ENCODE results near the gene HYI.
"Not testable (repeated sequence)": the region's sequence is repeated elsewhere in the genome, so short reads cannot be mapped to it uniquely, and the experiment has no call there.

The HYI gene

DNA sequence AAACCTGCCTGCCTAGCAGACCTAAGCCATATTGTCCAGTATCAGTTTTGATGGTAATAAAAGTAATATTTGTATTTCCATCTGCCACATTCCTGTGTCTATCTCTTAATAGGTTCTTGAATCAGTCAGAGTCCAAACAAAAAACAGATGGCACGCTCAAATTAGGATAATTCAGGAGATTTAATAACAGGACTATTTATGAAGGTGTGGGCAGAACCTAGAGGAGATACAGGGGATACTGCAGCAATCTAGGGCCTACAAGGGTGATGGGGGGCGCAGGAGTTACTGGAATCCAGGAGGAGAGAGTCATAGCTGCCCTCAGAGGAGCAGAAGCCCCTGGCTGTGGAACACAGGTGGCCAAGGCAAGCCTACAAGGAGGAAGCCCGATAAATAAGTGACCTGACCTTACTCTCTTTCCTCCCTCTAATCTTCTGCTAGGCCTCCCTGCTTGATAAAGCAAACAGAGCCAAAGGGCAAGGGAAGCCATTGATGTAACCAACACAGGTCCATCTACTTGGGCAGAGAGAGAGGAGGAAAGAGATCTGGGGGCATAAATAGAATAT is 11.9 kb upstream of the HYI start:
- no peak for DNase-seq

DNA sequence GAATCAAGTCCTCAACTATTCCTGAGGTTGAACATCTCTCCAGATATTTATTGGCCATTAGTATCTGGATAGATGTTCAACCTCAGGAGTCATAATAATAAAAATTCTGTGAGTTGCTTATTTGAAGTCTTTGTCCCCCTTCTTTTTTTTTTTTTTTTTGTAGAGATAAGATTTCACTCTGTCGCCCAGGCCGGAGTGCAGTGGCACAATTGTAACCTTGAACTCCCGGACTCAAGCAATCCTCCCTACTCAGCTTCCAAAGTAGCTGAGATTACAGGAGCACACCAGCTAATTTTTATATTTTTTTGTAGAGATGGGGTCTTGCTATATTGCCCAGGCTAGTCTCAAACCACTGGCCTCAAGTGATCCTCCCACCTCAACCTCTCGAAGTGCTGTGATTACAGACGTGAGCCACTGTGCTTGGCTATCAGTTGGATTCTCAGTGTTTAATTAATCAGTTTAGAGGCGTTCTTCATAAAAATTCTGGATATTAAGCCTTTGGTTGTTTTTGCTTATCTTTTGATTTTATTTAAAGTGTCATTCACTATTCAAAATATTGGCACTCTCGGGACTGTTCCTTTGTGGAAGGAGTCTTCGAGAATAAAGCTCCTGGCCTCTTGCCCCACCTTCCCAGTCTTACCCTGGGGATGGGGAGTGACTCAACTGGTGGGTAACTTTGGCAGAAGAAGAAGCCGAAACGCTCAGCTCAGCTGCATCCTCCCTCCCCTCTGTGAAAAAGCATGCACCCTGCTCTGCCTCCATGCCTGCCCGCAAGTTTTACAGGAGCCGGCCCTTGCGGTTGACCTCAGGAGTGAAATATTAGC is 11.2 kb upstream of the HYI start:
- DNase-seq: no peak

DNA sequence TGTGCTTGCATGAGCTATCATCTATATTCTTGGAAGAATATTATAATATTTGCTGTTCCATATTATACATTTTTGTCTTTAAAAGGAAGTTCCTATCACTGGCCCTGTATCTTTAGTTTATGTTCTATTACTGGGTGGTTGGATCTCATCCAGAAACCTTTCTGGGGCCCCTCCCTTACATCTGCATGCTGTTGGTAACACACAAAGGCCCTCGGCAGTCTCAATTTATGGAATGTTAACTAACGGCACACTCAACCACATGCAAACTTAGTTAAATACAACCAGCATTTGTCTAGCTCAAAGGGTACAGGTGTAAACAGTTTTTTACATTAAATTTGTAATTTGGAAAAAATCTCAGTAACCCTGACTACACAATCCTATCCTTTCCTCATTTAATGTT is 9.7 kb upstream of the HYI start:
- no peak for DNase-seq

DNA sequence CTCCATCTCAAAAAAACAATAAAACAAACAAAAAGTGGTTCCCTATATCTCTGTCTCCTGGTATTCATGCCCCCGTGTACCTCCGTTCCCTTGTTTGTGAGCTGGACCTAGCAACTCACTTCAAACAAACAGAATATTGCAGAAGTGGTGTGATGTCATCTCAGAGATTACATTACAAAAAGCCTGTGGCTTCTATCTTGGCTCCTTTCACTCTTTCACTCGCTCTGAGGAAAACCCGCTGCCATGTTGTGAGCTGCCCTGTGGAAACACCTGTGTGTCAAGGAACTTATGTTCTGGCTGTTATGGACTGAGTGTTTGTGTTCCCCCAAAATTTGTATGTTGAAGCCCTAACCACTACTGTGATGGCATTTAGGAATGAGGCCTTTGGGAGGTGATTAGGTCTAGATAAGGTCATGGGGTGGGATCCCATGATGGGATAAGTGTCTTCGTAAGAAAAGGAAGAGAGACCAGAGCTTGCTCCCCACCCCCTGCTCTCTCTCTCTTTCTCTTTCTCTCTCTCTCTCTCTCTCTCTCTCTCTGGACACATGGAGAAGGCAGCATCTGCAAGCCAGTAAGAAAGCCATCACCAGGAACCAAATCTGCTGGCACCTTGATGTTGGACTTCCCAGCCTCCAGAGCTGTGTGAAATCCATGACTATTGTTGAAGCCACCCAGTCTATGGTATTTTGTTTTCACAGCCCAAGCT is 7.4 kb upstream of the HYI start:
- DNase-seq: no peak

DNA sequence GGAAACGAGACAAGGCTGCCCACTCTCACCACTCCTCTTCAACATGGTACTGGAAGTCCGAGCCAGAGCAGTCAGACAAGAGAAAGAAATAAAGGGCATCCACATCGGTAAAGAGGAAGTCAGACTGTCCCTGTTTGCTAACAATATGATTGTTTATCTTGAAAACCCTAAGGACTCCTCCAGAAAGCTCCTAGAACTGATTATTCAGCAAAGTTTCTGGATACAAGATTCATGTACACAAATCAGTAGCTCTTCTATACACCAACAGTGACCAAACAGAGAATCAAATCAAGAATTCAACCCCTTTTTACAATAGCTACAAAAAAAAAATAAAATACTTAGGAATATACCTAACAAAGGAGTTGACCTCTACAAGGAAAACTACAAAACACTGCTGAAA is 4.6 kb upstream of the HYI start:
- DNase-seq: not testable (repeated sequence)

DNA sequence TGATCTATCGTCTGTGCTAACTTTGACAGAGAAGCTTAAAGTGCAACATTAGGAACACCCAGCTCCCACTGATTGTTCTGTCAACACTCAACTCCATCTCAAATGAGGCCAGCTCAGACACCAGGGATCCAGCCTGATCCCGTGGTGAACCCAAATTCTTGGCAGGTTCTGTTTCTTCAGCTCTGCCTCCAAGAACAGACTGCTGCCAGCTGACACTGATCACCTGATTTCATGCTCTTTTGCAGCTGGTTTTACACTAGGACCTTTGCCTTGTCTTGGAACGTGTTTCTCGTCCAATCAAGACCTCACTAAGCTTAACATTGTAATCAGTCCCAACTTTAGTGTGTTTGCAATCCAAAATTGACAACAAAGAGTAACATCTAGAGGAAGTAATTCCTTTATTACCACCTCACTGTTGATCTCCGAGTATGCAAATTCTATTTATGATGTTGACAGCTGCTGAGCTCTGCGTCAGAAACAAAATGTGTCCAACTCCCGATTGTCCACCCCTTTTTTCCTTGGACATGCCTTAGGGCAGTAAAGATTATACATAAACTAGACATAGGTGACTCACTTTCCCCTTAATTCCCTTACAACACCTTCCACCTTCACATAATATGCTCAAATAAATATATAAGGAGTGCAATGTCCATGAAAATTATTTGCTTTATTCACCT is 1.6 kb upstream of the HYI start:
- no peak for DNase-seq

DNA sequence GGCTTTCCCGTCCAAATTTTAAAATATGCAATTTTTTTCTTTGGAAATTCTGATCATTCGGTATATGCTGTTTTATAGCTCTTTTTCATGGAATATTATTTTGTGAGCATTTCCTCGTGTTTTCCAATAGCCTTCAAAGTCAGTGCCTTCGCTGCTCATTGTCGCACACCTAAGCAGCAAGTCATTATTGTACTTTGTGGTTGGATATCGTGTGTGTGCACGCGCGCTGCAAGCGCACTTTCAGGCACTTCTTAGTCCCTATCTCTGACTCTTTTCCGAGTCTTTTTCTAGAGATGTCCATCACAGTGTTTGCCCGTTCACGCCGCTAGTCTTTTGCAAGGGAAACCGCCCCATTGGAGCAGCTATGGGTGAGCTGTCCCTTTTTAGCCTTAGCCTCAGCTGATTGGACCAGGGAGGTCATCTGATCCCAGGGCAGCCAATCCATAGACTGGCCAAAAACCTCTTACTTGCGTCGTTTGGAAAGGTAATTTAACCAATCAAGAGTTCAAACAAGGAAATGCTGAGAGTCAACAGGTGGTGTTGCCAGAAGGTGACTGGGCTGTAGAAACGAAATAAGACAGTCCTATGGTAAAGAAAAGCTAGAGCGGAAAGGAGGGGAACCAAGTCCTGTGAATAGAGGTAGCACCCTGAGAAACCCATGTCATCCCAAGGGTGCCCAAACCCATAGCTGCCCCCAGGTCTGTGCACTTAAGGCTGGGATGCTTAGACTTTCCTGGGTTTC is 710 bp upstream of the HYI start:
- peak in 44 of 51 donors; percentile 20 to 84 (median 63) for DNase-seq

DNA sequence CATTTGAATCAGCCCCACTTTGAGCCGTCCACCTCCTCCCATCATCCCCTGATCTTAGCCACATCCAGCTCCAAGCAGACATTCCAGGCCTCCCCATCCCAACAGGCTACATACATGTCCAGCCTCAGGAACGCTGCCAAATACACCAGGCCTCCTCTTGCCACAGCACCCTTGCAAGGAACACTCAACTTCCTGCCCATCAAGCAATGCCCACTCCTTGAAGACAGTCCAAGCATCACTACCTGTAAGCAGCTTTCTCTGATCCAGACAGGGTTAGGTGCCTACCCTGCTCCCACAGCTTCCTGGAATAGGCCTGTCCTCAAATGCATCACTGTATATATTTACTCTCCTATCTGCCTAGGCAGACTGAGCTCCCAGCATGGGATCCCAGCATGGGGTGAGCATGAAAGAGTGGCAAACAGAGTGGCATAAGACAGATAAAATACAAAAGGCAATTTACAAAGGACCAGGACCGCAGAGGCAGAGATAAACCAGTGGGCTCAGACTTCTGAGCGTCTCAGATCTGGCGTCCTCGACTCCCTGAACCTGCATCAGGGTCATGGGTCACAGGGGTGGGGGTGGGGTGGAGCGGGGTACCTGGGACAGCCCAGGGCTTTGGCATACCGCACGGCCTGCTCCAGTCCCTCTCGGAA is 816 bp downstream of the HYI start:
- DNase-seq: peak in 8 of 51 donors; percentile 15 to 54 (median 24)

DNA sequence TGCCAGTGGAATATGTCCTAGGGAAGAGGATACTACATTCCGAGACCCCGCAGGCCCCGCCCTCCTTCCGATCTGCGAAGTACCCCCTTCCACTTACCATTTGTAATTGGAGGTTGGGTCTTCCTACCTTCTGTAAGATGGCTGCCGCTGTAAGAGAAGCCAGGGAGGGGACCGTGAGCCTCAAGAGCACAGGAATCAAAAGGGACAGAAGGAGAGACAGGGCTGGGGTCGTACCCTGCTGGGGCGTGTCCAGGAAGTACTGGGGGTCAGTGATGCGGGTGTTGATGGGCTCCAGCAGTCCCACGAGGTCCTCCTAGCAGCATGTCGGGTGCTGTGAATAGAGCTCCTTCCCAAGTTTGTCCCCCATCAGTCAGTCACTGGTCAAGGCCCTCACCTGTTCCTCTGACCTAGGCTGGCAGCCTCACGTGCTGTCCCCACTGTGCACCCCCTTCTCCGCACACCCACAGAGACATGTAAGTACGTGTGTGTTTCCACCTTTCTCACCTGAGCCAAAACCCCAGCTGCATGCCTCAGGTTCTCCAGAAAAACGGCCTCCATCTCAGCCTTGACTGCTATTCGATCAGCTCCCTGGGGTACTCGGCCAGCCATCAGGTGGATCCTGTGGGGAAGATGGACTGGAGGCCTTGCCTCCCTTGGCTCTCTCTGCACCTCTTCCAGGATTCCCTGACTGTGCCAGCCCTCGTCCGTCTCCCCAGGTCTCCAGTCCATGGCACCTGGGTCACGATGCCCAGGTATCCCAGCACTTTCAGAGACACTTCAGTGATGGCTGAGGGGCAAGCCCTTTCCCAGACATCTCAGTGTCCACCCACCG is 1.8 kb downstream of the HYI start:
- DNase-seq: no peak

DNA sequence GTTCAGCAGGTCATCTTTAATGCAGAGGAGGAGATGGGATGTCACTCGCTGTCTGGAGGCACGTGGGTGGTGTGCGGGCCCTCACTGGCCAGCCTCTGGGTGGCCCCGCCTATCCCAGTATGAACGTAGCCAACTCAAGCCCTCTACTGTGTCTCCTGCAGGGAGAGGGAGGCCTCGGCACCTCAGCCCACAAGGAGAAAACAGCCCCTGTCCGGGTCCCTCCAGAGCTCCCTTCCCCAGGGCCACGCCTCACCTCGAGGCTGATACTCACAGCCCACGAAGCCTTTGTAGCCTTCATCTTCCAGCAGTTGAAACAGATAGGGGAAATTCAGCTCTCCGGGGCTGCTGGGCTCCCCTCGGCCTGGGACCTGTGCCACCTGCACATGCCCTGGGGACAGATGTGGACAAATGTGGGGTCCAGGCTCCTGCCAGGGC is 2.6 kb downstream of the HYI start:
- DNase-seq: no peak

DNA sequence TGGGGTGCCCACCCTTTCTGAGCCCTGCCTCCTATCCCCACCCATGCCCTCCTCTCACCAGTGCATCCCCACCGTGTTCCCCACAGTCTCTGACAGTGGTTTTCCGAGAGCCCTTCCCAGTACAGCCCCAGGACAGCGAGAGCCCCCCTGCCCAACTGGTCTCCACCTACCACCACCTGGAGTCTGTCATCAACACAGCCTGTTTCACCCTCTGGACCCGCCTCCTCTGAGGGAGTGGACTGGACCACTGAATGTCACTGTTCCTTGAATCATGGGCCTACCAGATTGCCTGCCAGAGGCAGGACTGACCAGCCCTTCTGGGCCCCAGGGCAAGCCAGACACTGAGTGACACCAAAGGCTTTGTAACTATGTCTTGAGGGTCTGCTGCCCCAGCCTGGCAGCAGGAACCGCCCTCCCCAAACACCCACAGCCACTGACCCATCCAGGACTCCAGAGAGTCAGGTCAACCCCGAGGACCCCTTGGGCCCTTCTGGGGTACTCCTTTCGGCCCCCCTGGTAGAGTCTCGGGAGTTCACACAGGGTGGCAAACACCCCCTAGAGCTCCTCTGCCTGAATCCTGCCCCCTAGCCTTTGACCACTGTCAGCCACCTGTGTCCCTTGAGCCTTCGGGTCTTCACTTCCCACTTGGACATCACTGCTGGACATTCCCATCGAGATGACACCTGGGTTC is 3.3 kb downstream of the HYI start:
- no peak for DNase-seq

DNA sequence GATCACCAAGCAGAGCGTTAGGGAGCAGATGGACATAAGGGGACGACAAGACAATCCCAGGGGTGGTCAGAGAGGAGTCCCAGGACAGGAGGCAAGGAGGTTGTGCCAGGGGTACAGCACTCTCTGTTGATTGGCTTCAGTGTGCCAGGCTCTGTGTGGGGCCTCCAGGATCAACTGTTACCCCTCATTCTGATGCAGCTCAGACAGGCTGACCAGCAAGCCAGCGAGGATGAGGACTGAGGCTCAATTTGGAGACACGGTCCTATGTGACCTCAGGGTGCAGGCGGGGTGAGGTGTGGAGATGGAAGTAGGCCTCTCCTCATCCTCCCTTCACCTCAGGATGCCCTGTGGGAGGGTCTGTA is 4.0 kb downstream of the HYI start:
- no peak for DNase-seq

DNA sequence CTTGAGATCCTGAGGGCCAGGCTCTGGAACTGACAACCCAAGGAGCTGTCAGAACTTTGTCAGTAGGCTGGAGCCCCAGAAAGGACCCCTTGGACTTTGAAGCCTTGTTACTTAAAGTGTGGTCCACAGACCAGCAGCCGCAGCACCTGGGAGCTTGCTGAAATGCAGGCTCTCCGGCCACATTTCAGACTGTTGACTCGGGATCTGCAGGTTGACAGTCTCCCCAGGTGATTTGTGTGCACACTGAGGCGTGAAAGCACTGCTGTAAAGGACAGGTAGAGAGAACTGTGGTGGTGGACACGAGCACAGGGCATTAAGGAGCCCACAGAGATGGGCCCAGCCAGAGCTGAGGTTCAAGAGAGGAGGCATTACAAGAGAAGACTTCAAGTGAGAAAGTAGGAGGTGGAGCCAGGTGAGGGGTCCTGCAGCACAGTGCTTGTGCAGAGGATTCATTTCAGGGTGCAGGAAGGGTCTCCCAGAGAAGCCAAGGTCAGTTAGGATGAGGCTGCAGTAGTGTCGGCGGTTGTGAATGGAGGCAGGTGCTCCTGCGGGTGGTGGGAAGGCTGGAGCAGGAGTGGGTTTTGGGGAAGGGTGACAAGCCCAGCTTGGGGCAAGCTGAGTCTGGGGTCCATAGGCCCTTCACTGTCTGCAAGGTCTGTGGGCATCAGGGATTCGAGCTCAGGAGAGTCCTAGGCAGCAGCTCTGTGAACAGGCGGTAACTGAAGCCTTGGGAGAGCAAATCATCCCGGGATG is 4.6 kb downstream of the HYI start:
- DNase-seq: no peak

DNA sequence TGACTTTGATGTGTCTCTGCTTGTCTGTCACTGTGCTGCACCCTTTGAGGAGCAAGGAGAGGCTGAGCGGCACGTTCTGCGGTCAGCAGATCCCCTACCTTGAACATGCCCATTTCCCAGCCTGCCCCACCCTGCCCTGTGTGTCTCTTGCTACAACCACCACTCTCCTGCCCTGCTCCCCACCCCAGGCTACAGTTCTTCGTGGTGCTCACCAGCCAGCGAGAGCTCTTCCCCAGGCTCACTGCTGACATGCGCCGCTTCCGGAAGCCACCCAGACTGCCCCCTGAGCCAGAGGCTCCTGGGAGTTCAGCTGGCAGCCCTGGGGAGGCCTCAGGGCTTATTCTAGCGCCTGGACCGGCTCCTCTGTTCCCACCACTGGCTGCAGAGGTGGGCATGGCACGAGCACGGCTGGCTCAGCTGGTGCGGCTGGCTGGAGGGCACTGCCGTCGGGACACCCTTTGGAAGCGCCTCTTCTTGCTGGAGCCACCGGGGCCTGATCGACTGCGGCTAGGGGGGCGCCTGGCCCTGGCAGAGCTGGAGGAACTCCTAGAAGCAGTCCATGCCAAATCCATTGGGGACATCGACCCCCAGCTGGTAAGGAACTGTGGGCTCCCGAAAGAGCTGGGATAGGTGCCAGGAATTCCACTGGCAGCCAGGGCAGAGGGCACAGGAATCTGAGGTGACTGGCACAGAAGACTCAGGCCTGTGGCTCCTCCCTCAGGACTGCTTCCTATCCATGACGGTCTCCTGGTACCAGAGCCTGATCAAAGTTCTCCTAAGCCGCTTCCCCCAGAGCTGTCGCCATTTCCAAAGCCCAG is 5.6 kb downstream of the HYI start:
- no peak for DNase-seq

DNA sequence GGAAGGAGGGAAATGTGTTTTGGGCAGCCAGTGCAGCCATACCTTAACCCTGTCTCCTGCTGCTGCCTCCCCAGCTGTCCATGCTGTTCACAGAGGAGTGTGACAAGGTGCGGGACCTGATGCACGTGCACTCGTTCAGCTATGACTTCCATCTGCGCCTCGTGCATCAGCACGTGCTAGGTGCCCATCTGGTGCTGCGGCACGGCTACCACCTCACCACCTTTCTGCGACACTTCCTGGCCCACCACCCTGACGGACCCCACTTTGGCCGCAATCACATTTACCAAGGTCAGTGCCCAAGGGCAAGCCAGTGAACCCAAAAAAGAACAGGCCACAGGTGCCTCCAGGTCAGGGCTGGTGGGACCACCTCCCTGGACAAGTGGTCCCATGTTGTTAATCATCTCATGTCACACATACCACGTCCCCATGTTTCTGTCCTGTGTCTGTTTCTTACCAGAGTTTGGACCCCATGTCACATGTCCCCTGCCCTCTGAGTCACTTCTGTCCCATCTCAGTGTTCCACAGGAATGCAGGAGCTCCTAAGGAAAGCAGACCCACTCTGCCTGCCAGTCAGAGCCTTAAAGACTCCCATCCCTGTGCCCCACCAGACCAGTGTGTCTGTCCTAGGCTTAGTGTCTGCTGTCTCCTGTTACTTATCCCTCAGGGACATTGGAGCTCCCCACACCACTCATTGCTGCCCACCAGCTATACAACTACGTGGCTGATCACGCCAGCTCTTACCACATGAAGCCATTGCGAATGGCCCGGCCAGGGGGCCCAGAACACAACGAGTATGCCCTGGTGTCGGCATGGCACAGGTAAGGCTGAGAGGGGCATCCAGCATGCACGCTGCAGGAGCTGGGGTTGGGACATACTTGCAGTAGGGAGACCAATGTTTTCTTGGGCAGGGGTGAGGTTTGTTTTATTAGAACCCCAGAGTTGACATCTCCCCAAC is 6.6 kb downstream of the HYI start:
- no peak for DNase-seq

DNA sequence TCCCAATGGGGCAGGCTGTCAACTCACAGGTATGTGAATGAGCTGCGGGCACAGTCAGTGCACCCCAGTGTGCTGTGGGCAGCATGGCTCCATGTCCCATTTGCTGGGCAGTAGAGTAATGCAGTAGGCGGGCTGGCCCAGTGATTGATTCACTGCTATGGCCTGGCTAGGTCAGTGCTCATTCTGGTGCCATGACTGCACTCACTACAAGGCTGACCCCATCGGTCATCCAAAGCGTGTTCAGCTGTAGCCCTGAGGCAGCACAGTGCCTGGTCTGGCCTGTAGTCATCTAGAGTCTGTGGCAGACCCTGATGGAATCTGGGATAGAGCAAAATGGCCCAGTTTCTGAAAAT is 7.4 kb downstream of the HYI start:
- no peak for DNase-seq

Data from hypothalamus (tissue), 51 donors.